ENCODE data around the gene GCAT.

- TF ChIP-seq CTCF (IDR thresholded peaks at IDR 0.05) = no peak
- no peak for TF ChIP-seq POLR2A (IDR thresholded peaks at IDR 0.05)
- TF ChIP-seq POLR2AphosphoS5 (IDR thresholded peaks at IDR 0.05) = no peak
- no peak for TF ChIP-seq EP300 (IDR thresholded peaks at IDR 0.05)
Observed at GRCh38 chr22:37796079-37796478, 11.7 kb upstream of the GCAT start.
